ENCODE measurements around the gene LRRC3C.
A peak's percentile ranks its signal among the peaks of the same experiment; 100 is the strongest.

LRRC3C gene

GRCh38 chr17:39953471-39953888, 25.9 kb downstream of the LRRC3C start:
- Histone ChIP-seq H3K36me3 (replicated peaks in 1 of 2; ENCODE audit: control insufficient read depth in 2 of 2, insufficient read depth in 2 of 2, low read length in 2 of 2) (no peaks in the 10 kb centered on the region), H3K9ac (ENCODE audit: low read depth, low read length, poor library complexity) (peak overlapping the region; percentile 5), H3K4me2 (ENCODE audit: insufficient read depth, low read length, poor library complexity, severe bottlenecking) (peak overlapping the region; percentile 55), H2BK15ac (ENCODE audit: low read length) (peak overlapping the region; percentile 8), H3K4ac (ENCODE audit: low read length) (no peak overlapping the region), H2AK5ac (ENCODE audit: low read depth, low read length) (no peak overlapping the region), H2BK5ac (ENCODE audit: low read length) (no peak overlapping the region), H3K4me1 (ENCODE audit: control insufficient read depth in 2 of 2, insufficient read depth in 1 of 2, low read depth in 1 of 2, low read length in 2 of 2) (peaks cover 10 to 11% of the 10 kb centered on the region in 2 donors), H3K23ac (ENCODE audit: low read depth, low read length, poor library complexity) (no peak overlapping the region), H3K79me1 (ENCODE audit: low read depth, low read length) (no peaks in the 10 kb centered on the region), H3K27ac (replicated peaks; ENCODE audit: low read length) (peak overlapping the region; percentile 47), H2BK12ac (ENCODE audit: low read length) (no peak overlapping the region), H3K27me3 (ENCODE audit: control insufficient read depth in 3 of 3, insufficient read depth in 3 of 3, low read depth in 1 of 3, low read length in 3 of 3) (peaks cover 0 to 8% (median 7%) of the 10 kb centered on the region in 3 experiments), H3K14ac (ENCODE audit: low read length) (no peak overlapping the region), H4K8ac (ENCODE audit: low read depth, low read length) (no peak overlapping the region), H2BK120ac (ENCODE audit: low read depth, low read length) (no peak overlapping the region), H4K91ac (ENCODE audit: low read depth, low read length, poor library complexity) (no peak overlapping the region), H3K4me3 (ENCODE audit: low read length in 2 of 2) (peak overlapping the region; percentile 45 to 58), H3K18ac (ENCODE audit: low read length) (peak overlapping the region; percentile 2), H3K9me3 (replicated peaks in 1 of 2; ENCODE audit: control insufficient read depth in 2 of 2, insufficient read depth in 1 of 2, low read depth in 1 of 2, low read length in 2 of 2) (no peaks in the 10 kb centered on the region), H2AFZ (ENCODE audit: low read length) (peak overlapping the region; percentile 98)
- no peak for DNase-seq (ENCODE audit: low spot score)
- no CpG with 5 or more reads among the region's 9 CpGs for WGBS, 2 donors (ENCODE audit: extremely low coverage in 2 of 2, insufficient read length in 2 of 2, insufficient replicate concordance in 1 of 2)

GRCh38 chr17:39954876-39955275, 27.3 kb downstream of the LRRC3C start:
- Histone ChIP-seq H4K91ac (ENCODE audit: low read depth, low read length, poor library complexity) (no peak overlapping the region), H3K4ac (ENCODE audit: low read length) (no peak overlapping the region), H3K18ac (ENCODE audit: low read length) (peak overlapping the region; percentile 77), H3K36me3 (replicated peaks in 1 of 2; ENCODE audit: control insufficient read depth in 2 of 2, insufficient read depth in 2 of 2, low read length in 2 of 2) (no peaks in the 10 kb centered on the region), H2BK120ac (ENCODE audit: low read depth, low read length) (no peak overlapping the region), H2AFZ (ENCODE audit: low read length) (no peak overlapping the region), H3K14ac (ENCODE audit: low read length) (no peak overlapping the region), H2BK5ac (ENCODE audit: low read length) (peak overlapping the region; percentile 67), H3K9ac (ENCODE audit: low read depth, low read length, poor library complexity) (no peak overlapping the region), H3K4me2 (ENCODE audit: insufficient read depth, low read length, poor library complexity, severe bottlenecking) (no peak overlapping the region), H3K23ac (ENCODE audit: low read depth, low read length, poor library complexity) (peak overlapping the region; percentile 46), H3K79me1 (ENCODE audit: low read depth, low read length) (no peaks in the 10 kb centered on the region), H2BK12ac (ENCODE audit: low read length) (peak overlapping the region; percentile 16), H4K8ac (ENCODE audit: low read depth, low read length) (peak overlapping the region; percentile 72), H2AK5ac (ENCODE audit: low read depth, low read length) (peak overlapping the region; percentile 34), H2BK15ac (ENCODE audit: low read length) (peak overlapping the region; percentile 97), H3K27ac (replicated peaks; ENCODE audit: low read length) (no peak overlapping the region), H3K9me3 (replicated peaks in 1 of 2; ENCODE audit: control insufficient read depth in 2 of 2, insufficient read depth in 1 of 2, low read depth in 1 of 2, low read length in 2 of 2) (no peaks in the 10 kb centered on the region), H3K4me3 (ENCODE audit: low read length in 2 of 2) (no peak overlapping the region), H3K27me3 (ENCODE audit: control insufficient read depth in 3 of 3, insufficient read depth in 3 of 3, low read depth in 1 of 3, low read length in 3 of 3) (peaks cover 0 to 8% (median 7%) of the 10 kb centered on the region in 3 experiments), H3K4me1 (ENCODE audit: control insufficient read depth in 2 of 2, insufficient read depth in 1 of 2, low read depth in 1 of 2, low read length in 2 of 2) (peaks cover 5 to 12% of the 10 kb centered on the region in 2 donors)
- no CpG with 5 or more reads among the region's 4 CpGs for WGBS, 2 donors (ENCODE audit: extremely low coverage in 2 of 2, insufficient read length in 2 of 2, insufficient replicate concordance in 1 of 2)
- no peak for DNase-seq (ENCODE audit: low spot score)

- Histone ChIP-seq H3K9ac (ENCODE audit: low read depth, low read length, poor library complexity) (no peak overlapping the region), H3K4ac (ENCODE audit: low read length) (no peak overlapping the region), H3K27ac (replicated peaks; ENCODE audit: low read length) (no peak overlapping the region), H3K9me3 (replicated peaks in 1 of 2; ENCODE audit: control insufficient read depth in 2 of 2, insufficient read depth in 1 of 2, low read depth in 1 of 2, low read length in 2 of 2) (no peaks in the 10 kb centered on the region), H3K27me3 (ENCODE audit: control insufficient read depth in 3 of 3, insufficient read depth in 3 of 3, low read depth in 1 of 3, low read length in 3 of 3) (peaks cover 0 to 14% (median 7%) of the 10 kb centered on the region in 3 experiments), H4K91ac (ENCODE audit: low read depth, low read length, poor library complexity) (no peak overlapping the region), H3K79me1 (ENCODE audit: low read depth, low read length) (no peaks in the 10 kb centered on the region), H4K8ac (ENCODE audit: low read depth, low read length) (no peak overlapping the region), H3K4me3 (ENCODE audit: low read length in 2 of 2) (no peak overlapping the region), H2AK5ac (ENCODE audit: low read depth, low read length) (no peak overlapping the region), H3K14ac (ENCODE audit: low read length) (no peak overlapping the region), H2BK12ac (ENCODE audit: low read length) (no peak overlapping the region), H3K18ac (ENCODE audit: low read length) (no peak overlapping the region), H3K36me3 (replicated peaks in 1 of 2; ENCODE audit: control insufficient read depth in 2 of 2, insufficient read depth in 2 of 2, low read length in 2 of 2) (no peaks in the 10 kb centered on the region), H2AFZ (ENCODE audit: low read length) (no peak overlapping the region), H2BK120ac (ENCODE audit: low read depth, low read length) (no peak overlapping the region), H2BK5ac (ENCODE audit: low read length) (no peak overlapping the region), H3K4me1 (ENCODE audit: control insufficient read depth in 2 of 2, insufficient read depth in 1 of 2, low read depth in 1 of 2, low read length in 2 of 2) (peaks cover 5 to 12% of the 10 kb centered on the region in 2 donors), H3K23ac (ENCODE audit: low read depth, low read length, poor library complexity) (no peak overlapping the region), H3K4me2 (ENCODE audit: insufficient read depth, low read length, poor library complexity, severe bottlenecking) (no peak overlapping the region), H2BK15ac (ENCODE audit: low read length) (no peak overlapping the region)
- no CpG with 5 or more reads among the region's 4 CpGs for WGBS, 2 donors (ENCODE audit: extremely low coverage in 2 of 2, insufficient read length in 2 of 2, insufficient replicate concordance in 1 of 2)
- no peak for DNase-seq (ENCODE audit: low spot score)
These were observed 28.2 kb downstream of the LRRC3C start for GRCh38 chr17:39955726-39956225.

- Histone ChIP-seq H3K36me3 (replicated peaks in 1 of 2; ENCODE audit: control insufficient read depth in 2 of 2, insufficient read depth in 2 of 2, low read length in 2 of 2) (no peaks in the 10 kb centered on the region), H3K4me2 (ENCODE audit: insufficient read depth, low read length, poor library complexity, severe bottlenecking) (no peak overlapping the region), H3K27ac (replicated peaks; ENCODE audit: low read length) (no peak overlapping the region), H3K79me1 (ENCODE audit: low read depth, low read length) (no peaks in the 10 kb centered on the region), H3K4me3 (ENCODE audit: low read length in 2 of 2) (no peak overlapping the region), H4K91ac (ENCODE audit: low read depth, low read length, poor library complexity) (no peak overlapping the region), H3K4me1 (ENCODE audit: control insufficient read depth in 2 of 2, insufficient read depth in 1 of 2, low read depth in 1 of 2, low read length in 2 of 2) (peaks cover 1 to 2% of the 10 kb centered on the region in 2 donors), H3K27me3 (ENCODE audit: control insufficient read depth in 3 of 3, insufficient read depth in 3 of 3, low read depth in 1 of 3, low read length in 3 of 3) (peaks cover 0 to 17% (median 0%) of the 10 kb centered on the region in 3 experiments), H3K14ac (ENCODE audit: low read length) (no peak overlapping the region), H2AK5ac (ENCODE audit: low read depth, low read length) (no peak overlapping the region), H3K9me3 (replicated peaks in 1 of 2; ENCODE audit: control insufficient read depth in 2 of 2, insufficient read depth in 1 of 2, low read depth in 1 of 2, low read length in 2 of 2) (no peaks in the 10 kb centered on the region), H2BK120ac (ENCODE audit: low read depth, low read length) (no peak overlapping the region), H3K9ac (ENCODE audit: low read depth, low read length, poor library complexity) (no peak overlapping the region), H2BK12ac (ENCODE audit: low read length) (no peak overlapping the region), H2BK5ac (ENCODE audit: low read length) (no peak overlapping the region), H4K8ac (ENCODE audit: low read depth, low read length) (no peak overlapping the region), H2BK15ac (ENCODE audit: low read length) (no peak overlapping the region), H3K18ac (ENCODE audit: low read length) (no peak overlapping the region), H3K4ac (ENCODE audit: low read length) (no peak overlapping the region), H2AFZ (ENCODE audit: low read length) (no peak overlapping the region), H3K23ac (ENCODE audit: low read depth, low read length, poor library complexity) (no peak overlapping the region)
- WGBS, 2 donors (ENCODE audit: extremely low coverage in 2 of 2, insufficient read length in 2 of 2, insufficient replicate concordance in 1 of 2), result no CpG with 5 or more reads among the region's 8 CpGs
- no peak for DNase-seq (ENCODE audit: low spot score)
These were observed 33.1 kb downstream of the LRRC3C start for GRCh38 chr17:39960524-39961041.

Data from neuronal stem cell (in vitro differentiated cells).